GM23338 (cell line): ENCODE measurements around the gene SLC9A8.

Source experiments
- CREB1 ChIP-seq: fragments of 250-450 bp; sonication (Bioruptor Pico); IDR thresholded peaks from 2 replicates; pipeline ENCODE4 v1.5.0; 2020; ENCODE audit warnings: low read depth, mild to moderate bottlenecking, moderate library complexity
- EZH2 ChIP-seq: fragments of 200-600 bp; sonication (generic); IDR thresholded peaks from one replicate; pipeline ENCODE4 v1.8.0; 2017; ENCODE audit warnings: antibody characterized with exemption, mild to moderate bottlenecking, low read depth; ENCODE audit not compliant: unreplicated experiment
- EZH2phosphoT487 ChIP-seq: fragments of 200-600 bp; sonication (generic); IDR thresholded peaks from one replicate; pipeline ENCODE4 v1.8.1; 2018; ENCODE audit warnings: antibody characterized with exemption; ENCODE audit not compliant: unreplicated experiment
- JUNB ChIP-seq: IDR thresholded peaks from one replicate; pipeline ENCODE4 v1.6.1; 2016; ENCODE audit warnings: antibody characterized with exemption; ENCODE audit not compliant: unreplicated experiment
- POLR2AphosphoS5 ChIP-seq: IDR thresholded peaks from 2 replicates; pipeline ENCODE4 v1.6.1; 2016; ENCODE audit warnings: antibody characterized with exemption, low read depth
- STAT1 ChIP-seq: IDR thresholded peaks from one replicate; pipeline ENCODE4 v1.6.1; 2016; ENCODE audit warnings: antibody characterized with exemption; ENCODE audit not compliant: unreplicated experiment
- ZNF331 ChIP-seq: fragments of 250-450 bp; sonication (Bioruptor Pico); IDR thresholded peaks from 2 replicates; pipeline ENCODE4 v1.5.0; 2020; ENCODE audit warnings: low read depth, mild to moderate bottlenecking, moderate library complexity
- TF ChIP-seq, protein P1 (sequence below), 2 experiments: fragments of 200-600 bp in 1 of 2; sonication (generic) in 1 of 2; conservative IDR thresholded peaks; 2 replicates each; pipeline versions ENCODE4 v1.5.1 to v1.6.1; 2016 to 2017; ENCODE audit warnings: antibody characterized with exemption in 2 of 2, low read depth in 2 of 2, mild to moderate bottlenecking in 2 of 2, moderate library complexity in 1 of 2
- TF ChIP-seq, protein P2 (sequence below): IDR thresholded peaks from one replicate; pipeline ENCODE4 v1.6.1; 2018; ENCODE audit warnings: antibody characterized with exemption; ENCODE audit not compliant: unreplicated experiment
- TF ChIP-seq, protein P3 (sequence below): fragments of 250-450 bp; sonication (Bioruptor Pico); IDR thresholded peaks from 2 replicates; pipeline ENCODE4 v1.5.0; 2020; ENCODE audit warnings: mild to moderate bottlenecking, moderate library complexity

DNA sequence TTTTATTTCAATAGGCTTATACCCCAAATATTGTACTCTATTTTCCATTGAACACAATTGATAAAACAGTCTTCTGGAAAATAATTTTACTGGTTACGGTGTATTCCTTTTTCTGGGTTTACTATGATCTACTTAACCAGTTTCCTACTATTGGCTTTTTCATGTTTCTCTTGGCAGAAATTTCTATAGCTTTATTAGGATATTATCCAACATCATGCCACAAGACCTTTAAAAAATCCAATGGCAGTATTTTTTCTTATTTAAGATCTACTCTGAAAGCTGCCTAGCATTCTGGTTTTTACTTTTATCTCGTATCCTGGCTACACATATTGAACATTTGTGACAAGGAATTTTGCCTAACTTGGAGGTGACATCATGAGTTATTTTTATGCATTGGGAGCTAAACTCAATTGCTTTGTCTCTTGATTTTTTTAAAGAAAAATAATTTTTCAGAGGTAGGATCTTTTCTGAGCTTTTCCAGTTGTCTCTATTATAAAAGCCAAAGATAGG is 45.5 kb downstream of the SLC9A8 start:
- TF ChIP-seq, protein P1, sequence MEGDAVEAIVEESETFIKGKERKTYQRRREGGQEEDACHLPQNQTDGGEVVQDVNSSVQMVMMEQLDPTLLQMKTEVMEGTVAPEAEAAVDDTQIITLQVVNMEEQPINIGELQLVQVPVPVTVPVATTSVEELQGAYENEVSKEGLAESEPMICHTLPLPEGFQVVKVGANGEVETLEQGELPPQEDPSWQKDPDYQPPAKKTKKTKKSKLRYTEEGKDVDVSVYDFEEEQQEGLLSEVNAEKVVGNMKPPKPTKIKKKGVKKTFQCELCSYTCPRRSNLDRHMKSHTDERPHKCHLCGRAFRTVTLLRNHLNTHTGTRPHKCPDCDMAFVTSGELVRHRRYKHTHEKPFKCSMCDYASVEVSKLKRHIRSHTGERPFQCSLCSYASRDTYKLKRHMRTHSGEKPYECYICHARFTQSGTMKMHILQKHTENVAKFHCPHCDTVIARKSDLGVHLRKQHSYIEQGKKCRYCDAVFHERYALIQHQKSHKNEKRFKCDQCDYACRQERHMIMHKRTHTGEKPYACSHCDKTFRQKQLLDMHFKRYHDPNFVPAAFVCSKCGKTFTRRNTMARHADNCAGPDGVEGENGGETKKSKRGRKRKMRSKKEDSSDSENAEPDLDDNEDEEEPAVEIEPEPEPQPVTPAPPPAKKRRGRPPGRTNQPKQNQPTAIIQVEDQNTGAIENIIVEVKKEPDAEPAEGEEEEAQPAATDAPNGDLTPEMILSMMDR (conservative IDR thresholded peaks at IDR 0.05; ENCODE audit: low read depth in 2 of 2), result no peak
- TF ChIP-seq POLR2AphosphoS5 (no peak), CREB1 (no peak), EZH2phosphoT487 (no peak), EZH2 (no peak), STAT1 (no peak), ZNF331 (CRISPR knock-in tag) (no peak), JUNB (no peak)
- TF ChIP-seq, protein P2, sequence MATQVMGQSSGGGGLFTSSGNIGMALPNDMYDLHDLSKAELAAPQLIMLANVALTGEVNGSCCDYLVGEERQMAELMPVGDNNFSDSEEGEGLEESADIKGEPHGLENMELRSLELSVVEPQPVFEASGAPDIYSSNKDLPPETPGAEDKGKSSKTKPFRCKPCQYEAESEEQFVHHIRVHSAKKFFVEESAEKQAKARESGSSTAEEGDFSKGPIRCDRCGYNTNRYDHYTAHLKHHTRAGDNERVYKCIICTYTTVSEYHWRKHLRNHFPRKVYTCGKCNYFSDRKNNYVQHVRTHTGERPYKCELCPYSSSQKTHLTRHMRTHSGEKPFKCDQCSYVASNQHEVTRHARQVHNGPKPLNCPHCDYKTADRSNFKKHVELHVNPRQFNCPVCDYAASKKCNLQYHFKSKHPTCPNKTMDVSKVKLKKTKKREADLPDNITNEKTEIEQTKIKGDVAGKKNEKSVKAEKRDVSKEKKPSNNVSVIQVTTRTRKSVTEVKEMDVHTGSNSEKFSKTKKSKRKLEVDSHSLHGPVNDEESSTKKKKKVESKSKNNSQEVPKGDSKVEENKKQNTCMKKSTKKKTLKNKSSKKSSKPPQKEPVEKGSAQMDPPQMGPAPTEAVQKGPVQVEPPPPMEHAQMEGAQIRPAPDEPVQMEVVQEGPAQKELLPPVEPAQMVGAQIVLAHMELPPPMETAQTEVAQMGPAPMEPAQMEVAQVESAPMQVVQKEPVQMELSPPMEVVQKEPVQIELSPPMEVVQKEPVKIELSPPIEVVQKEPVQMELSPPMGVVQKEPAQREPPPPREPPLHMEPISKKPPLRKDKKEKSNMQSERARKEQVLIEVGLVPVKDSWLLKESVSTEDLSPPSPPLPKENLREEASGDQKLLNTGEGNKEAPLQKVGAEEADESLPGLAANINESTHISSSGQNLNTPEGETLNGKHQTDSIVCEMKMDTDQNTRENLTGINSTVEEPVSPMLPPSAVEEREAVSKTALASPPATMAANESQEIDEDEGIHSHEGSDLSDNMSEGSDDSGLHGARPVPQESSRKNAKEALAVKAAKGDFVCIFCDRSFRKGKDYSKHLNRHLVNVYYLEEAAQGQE, result no peak
- TF ChIP-seq, protein P3, sequence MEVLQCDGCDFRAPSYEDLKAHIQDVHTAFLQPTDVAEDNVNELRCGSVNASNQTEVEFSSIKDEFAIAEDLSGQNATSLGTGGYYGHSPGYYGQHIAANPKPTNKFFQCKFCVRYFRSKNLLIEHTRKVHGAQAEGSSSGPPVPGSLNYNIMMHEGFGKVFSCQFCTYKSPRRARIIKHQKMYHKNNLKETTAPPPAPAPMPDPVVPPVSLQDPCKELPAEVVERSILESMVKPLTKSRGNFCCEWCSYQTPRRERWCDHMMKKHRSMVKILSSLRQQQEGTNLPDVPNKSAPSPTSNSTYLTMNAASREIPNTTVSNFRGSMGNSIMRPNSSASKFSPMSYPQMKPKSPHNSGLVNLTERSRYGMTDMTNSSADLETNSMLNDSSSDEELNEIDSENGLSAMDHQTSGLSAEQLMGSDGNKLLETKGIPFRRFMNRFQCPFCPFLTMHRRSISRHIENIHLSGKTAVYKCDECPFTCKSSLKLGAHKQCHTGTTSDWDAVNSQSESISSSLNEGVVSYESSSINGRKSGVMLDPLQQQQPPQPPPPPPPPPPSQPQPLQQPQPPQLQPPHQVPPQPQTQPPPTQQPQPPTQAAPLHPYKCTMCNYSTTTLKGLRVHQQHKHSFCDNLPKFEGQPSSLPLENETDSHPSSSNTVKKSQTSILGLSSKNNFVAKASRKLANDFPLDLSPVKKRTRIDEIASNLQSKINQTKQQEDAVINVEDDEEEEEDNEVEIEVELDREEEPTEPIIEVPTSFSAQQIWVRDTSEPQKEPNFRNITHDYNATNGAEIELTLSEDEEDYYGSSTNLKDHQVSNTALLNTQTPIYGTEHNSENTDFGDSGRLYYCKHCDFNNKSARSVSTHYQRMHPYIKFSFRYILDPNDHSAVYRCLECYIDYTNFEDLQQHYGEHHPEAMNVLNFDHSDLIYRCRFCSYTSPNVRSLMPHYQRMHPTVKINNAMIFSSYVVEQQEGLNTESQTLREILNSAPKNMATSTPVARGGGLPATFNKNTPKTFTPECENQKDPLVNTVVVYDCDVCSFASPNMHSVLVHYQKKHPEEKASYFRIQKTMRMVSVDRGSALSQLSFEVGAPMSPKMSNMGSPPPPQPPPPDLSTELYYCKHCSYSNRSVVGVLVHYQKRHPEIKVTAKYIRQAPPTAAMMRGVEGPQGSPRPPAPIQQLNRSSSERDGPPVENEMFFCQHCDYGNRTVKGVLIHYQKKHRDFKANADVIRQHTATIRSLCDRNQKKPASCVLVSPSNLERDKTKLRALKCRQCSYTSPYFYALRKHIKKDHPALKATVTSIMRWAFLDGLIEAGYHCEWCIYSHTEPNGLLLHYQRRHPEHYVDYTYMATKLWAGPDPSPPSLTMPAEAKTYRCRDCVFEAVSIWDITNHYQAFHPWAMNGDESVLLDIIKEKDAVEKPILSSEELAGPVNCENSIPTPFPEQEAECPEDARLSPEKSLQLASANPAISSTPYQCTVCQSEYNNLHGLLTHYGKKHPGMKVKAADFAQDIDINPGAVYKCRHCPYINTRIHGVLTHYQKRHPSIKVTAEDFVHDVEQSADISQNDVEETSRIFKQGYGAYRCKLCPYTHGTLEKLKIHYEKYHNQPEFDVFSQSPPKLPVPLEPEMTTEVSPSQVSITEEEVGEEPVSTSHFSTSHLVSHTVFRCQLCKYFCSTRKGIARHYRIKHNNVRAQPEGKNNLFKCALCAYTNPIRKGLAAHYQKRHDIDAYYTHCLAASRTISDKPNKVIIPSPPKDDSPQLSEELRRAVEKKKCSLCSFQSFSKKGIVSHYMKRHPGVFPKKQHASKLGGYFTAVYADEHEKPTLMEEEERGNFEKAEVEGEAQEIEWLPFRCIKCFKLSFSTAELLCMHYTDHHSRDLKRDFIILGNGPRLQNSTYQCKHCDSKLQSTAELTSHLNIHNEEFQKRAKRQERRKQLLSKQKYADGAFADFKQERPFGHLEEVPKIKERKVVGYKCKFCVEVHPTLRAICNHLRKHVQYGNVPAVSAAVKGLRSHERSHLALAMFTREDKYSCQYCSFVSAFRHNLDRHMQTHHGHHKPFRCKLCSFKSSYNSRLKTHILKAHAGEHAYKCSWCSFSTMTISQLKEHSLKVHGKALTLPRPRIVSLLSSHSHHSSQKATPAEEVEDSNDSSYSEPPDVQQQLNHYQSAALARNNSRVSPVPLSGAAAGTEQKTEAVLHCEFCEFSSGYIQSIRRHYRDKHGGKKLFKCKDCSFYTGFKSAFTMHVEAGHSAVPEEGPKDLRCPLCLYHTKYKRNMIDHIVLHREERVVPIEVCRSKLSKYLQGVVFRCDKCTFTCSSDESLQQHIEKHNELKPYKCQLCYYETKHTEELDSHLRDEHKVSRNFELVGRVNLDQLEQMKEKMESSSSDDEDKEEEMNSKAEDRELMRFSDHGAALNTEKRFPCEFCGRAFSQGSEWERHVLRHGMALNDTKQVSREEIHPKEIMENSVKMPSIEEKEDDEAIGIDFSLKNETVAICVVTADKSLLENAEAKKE, result no peak
